H1 (cell line): Measurements from ENCODE around the gene KRTAP4-9. TPM values are rescaled to one million over a fixed set of nuclear protein-coding genes. Genes with fewer than 3 reads are reported as not detected.
"Not testable (repeated sequence)": the region's sequence is repeated elsewhere in the genome, so short reads cannot be mapped to it uniquely, and the experiment has no call there.

Source experiments
- CTCF ChIA-PET: fragments of 300-600 bp; sonication (Branson Sonifier 250); formaldehyde crosslinking; loops from one replicate; lab custom pipeline; 2021; ENCODE audit not compliant: partially characterized antibody; lab: Charles Lee
- POLR2A ChIA-PET: fragments of 300-600 bp; sonication (Branson Sonifier 250); formaldehyde crosslinking; loops from one replicate; lab custom pipeline; 2021; ENCODE audit warnings: inconsistent platforms; ENCODE audit not compliant: partially characterized antibody; lab: Charles Lee
- DNase-seq, 2 experiments: peaks; one replicate each; pipeline versions ENCODE4 v3.0.0 to v3.0.0-alpha.2; 2010 to 2022; ENCODE audit warnings: low spot score in 2 of 2, low read depth in 1 of 2, mixed read lengths in 1 of 2
- FAIRE-seq: peaks from 2 replicates; lab custom pipeline; 2011; peaks lifted over from hg19 to GRCh38; lab: Jason Lieb, UNC
- H2AFZ ChIP-seq: 2 replicates; pipeline ENCODE4 v1.8.1; 2012; ENCODE audit warnings: low read length, inconsistent platforms
- H2AK5ac ChIP-seq: 2 replicates; pipeline ENCODE4 v1.6.1; 2013; ENCODE audit warnings: low read depth, low read length
- H2BK120ac ChIP-seq: replicated peaks from 2 replicates; pipeline ENCODE3; 2013; ENCODE audit warnings: low read depth, low read length, inconsistent platforms
- H2BK12ac ChIP-seq: 2 replicates; pipeline ENCODE4 v1.6.1; 2013; ENCODE audit warnings: low read depth, low read length
- H2BK15ac ChIP-seq: 2 replicates; pipeline ENCODE4 v1.6.1; 2013; ENCODE audit warnings: low read length
- H2BK20ac ChIP-seq: 2 replicates; pipeline ENCODE4 v1.6.1; 2013; ENCODE audit warnings: low read length
- H2BK5ac ChIP-seq: 2 replicates; pipeline ENCODE4 v1.6.1; 2013; ENCODE audit warnings: low read depth, low read length
- H3K14ac ChIP-seq: 2 replicates; pipeline ENCODE4 v1.6.1; 2013; ENCODE audit warnings: inconsistent platforms; ENCODE audit not compliant: insufficient read length
- H3K18ac ChIP-seq: 2 replicates; pipeline ENCODE4 v1.6.1; 2013; ENCODE audit warnings: low read length; ENCODE audit errors: extremely low read depth
- H3K23ac ChIP-seq: 2 replicates; pipeline ENCODE4 v1.6.1; 2013; ENCODE audit warnings: inconsistent platforms; ENCODE audit not compliant: insufficient read length
- H3K23me2 ChIP-seq: 2 replicates; pipeline ENCODE4 v1.6.1; 2013; ENCODE audit warnings: low read depth, low read length
- H3K27ac ChIP-seq: 2 replicates; pipeline ENCODE4 v1.6.1; 2011; ENCODE audit warnings: low read depth, low read length, inconsistent platforms
- H3K27me3 ChIP-seq, 4 experiments: replicated peaks in 1 of 4; 1 replicate in 1 of 4; 2 replicates in 3 of 4; pipeline versions ENCODE4 v1.6.1 to v1.8.1; 2011 to 2013; ENCODE audit warnings: low read length in 3 of 4, mild to moderate bottlenecking in 3 of 4, inconsistent platforms in 2 of 4, mixed read lengths in 2 of 4, moderate library complexity in 1 of 4; ENCODE audit not compliant: control insufficient read depth in 3 of 4, insufficient read depth in 3 of 4; ENCODE audit errors: extremely low read depth in 1 of 4
- H3K36me3 ChIP-seq, 4 experiments: 2 replicates each; pipeline versions ENCODE4 v1.6.1 to v1.8.1; 2011 to 2013; ENCODE audit warnings: mild to moderate bottlenecking in 4 of 4, low read length in 3 of 4, moderate library complexity in 2 of 4, control low read depth in 1 of 4, inconsistent platforms in 1 of 4; ENCODE audit not compliant: insufficient read depth in 4 of 4, control insufficient read depth in 2 of 4
- H3K4ac ChIP-seq: replicated peaks from 2 replicates; pipeline ENCODE3; 2013; ENCODE audit warnings: low read length, low read depth, mixed read lengths, inconsistent platforms; ENCODE audit not compliant: insufficient read length
- H3K4me1 ChIP-seq, 4 experiments: replicated peaks in 1 of 4; 1 replicate in 1 of 4; 2 replicates in 3 of 4; pipeline versions ENCODE4 v1.6.1 to v1.8.1; 2011 to 2013; ENCODE audit warnings: low read length in 3 of 4, inconsistent platforms in 2 of 4, mixed read lengths in 1 of 4; ENCODE audit not compliant: insufficient read depth in 4 of 4, control insufficient read depth in 3 of 4
- H3K4me2 ChIP-seq, 2 experiments: 2 replicates each; pipeline versions ENCODE4 v1.6.1 to v1.8.1; 2011 to 2013; ENCODE audit warnings: low read depth in 2 of 2, low read length in 2 of 2, control low read depth in 1 of 2, inconsistent platforms in 1 of 2, mild to moderate bottlenecking in 1 of 2; ENCODE audit not compliant: insufficient read depth in 1 of 2
- H3K4me3 ChIP-seq, 4 experiments: fragments of 200-600, 300-600 bp in 1 of 4; sonication (generic), shearing (Covaris generic), sonication (Bioruptor Twin) in 1 of 4; 2 replicates each; pipeline versions ENCODE4 v1.5.1 to v1.8.1; 2011 to 2016; ENCODE audit warnings: low read length in 4 of 4, low read depth in 3 of 4, control low read depth in 2 of 4, inconsistent platforms in 2 of 4, mild to moderate bottlenecking in 2 of 4, mixed read lengths in 1 of 4, moderate library complexity in 1 of 4; ENCODE audit not compliant: insufficient read depth in 2 of 4; ENCODE audit errors: extremely low read depth in 1 of 4
- H3K56ac ChIP-seq: replicated peaks from 2 replicates; pipeline ENCODE3; 2013; ENCODE audit warnings: low read depth, mild to moderate bottlenecking, mixed read lengths, low read length, inconsistent platforms; ENCODE audit not compliant: insufficient read length
- H3K79me1 ChIP-seq: 2 replicates; pipeline ENCODE4 v1.6.1; 2013; ENCODE audit warnings: low read depth, low read length, control low read depth
- H3K79me2 ChIP-seq, 2 experiments: 2 replicates each; pipeline versions ENCODE4 v1.6.1 to v1.8.1; 2012 to 2013; ENCODE audit warnings: low read length in 2 of 2, mild to moderate bottlenecking in 2 of 2, inconsistent platforms in 1 of 2; ENCODE audit not compliant: insufficient read depth in 2 of 2, control insufficient read depth in 1 of 2
- H3K9ac ChIP-seq, 4 experiments: replicated peaks in 1 of 4; 1 replicate in 1 of 4; 2 replicates in 3 of 4; pipeline versions ENCODE4 v1.6.1 to v1.8.1; 2011 to 2013; ENCODE audit warnings: low read depth in 3 of 4, low read length in 3 of 4, control low read depth in 2 of 4, mild to moderate bottlenecking in 2 of 4, moderate library complexity in 2 of 4, inconsistent platforms in 1 of 4; ENCODE audit errors: extremely low read depth in 1 of 4
- H3K9me3 ChIP-seq, 2 experiments: 2 replicates each; pipeline versions ENCODE4 v1.6.1 to v1.8.1; 2012 to 2013; ENCODE audit warnings: mild to moderate bottlenecking in 2 of 2, moderate library complexity in 2 of 2, control low read depth in 1 of 2, inconsistent platforms in 1 of 2, low read depth in 1 of 2, low read length in 1 of 2, mixed read lengths in 1 of 2; ENCODE audit not compliant: insufficient read depth in 2 of 2
- H4K20me1 ChIP-seq, 2 experiments: replicated peaks in 1 of 2; 2 replicates each; pipeline versions ENCODE3 to v1.8.1; 2011 to 2013; ENCODE audit warnings: inconsistent platforms in 2 of 2, low read length in 2 of 2, mild to moderate bottlenecking in 1 of 2; ENCODE audit not compliant: insufficient read depth in 2 of 2, control insufficient read depth in 1 of 2
- H4K5ac ChIP-seq: 2 replicates; pipeline ENCODE4 v1.6.1; 2013; ENCODE audit warnings: low read length, low read depth, mixed read lengths, inconsistent platforms; ENCODE audit not compliant: insufficient read length
- H4K8ac ChIP-seq: 2 replicates; pipeline ENCODE4 v1.8.0; 2013; ENCODE audit warnings: mild to moderate bottlenecking, moderate library complexity, low read length, inconsistent platforms; ENCODE audit not compliant: insufficient read depth; ENCODE audit errors: extremely low read depth
- H4K91ac ChIP-seq: replicated peaks from 2 replicates; pipeline ENCODE3; 2013; ENCODE audit warnings: low read length, mixed read lengths, inconsistent platforms; ENCODE audit not compliant: insufficient read length
- WGBS, 2 experiments: shearing (Covaris generic) in 1 of 2; methylation state at CpG; one replicate each; pipeline versions ENCODE4 v1.1.6 to v1.1.7; 2013 to 2015; ENCODE audit warnings: low lambda C conversion rate in 2 of 2, mixed read lengths in 2 of 2, inconsistent platforms in 1 of 2, low coverage in 1 of 2, missing lambda C conversion rate in 1 of 2; ENCODE audit not compliant: insufficient replicate concordance in 2 of 2, insufficient coverage in 1 of 2, insufficient read length in 1 of 2; ENCODE audit errors: extremely low coverage in 1 of 2, missing lambda C conversion rate in 1 of 2; 5-methylcytosine and 5-hydroxymethylcytosine counted together
- polyA plus RNA-seq, 7 experiments: library from polyadenylated mRNA; depleted of rRNA in 3 of 7; stranded (reverse) in 5 of 7; unstranded in 2 of 7; fragments of >200 nt in 5 of 7; fragments of 200-250 nt in 2 of 7; gene quantifications; 1 replicate in 5 of 7; 2 replicates in 1 of 7; 4 replicates in 1 of 7; pipeline versions ENCODE4 v1.2.1 to v1.2.3, GENCODE V29; 2011 to 2013; ENCODE audit warnings: missing spikeins in 2 of 7, mixed read lengths in 2 of 7
- total RNA-seq: library from RNA; stranded (reverse); fragmentation: NEBNext Ultra II Directional; extraction: Animal tissue kit (Norgen Biotek cat#: 25700); gene quantifications from 2 replicates; pipeline ENCODE4 v1.2.1, GENCODE V29; 2021

The KRTAP4-9 gene
- total and polyA plus RNA-seq, 2 of the 8 experiments (the other 6 are each of a cell fraction or from before 2014, with no cell fraction given): not detected

DNA sequence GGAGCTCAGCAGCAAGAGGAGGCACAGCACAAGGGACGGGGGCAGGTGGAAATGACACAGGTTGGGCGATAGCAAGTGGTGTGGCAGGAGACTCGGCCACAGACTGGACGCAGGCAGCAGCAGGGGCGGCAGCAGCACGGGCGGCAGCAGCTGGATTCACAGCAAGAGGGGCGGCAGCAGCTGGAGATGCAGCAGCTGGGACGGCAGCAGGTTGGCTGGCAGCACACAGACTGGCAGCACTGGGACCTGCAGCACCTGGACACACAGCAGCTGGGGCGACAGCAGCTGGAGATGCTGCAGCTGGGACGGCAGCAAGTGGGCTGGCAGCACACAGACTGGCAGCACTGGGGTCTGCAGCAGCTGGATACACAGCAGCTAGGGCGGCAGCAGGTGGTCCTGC is 34.7 kb downstream of the KRTAP4-9 start:
- H3K79me1 ChIP-seq, H2AFZ ChIP-seq, H2BK12ac ChIP-seq, H3K9ac ChIP-seq, H3K23ac ChIP-seq, CTCF ChIA-PET, H2BK5ac ChIP-seq, H3K4me3 ChIP-seq, H3K4me2 ChIP-seq, H3K27ac ChIP-seq, H3K27me3 ChIP-seq, H2AK5ac ChIP-seq, H4K91ac ChIP-seq, H3K23me2 ChIP-seq, H3K79me2 ChIP-seq, H2BK20ac ChIP-seq, H3K4me1 ChIP-seq, H3K56ac ChIP-seq, H3K18ac ChIP-seq, H4K5ac ChIP-seq, H4K20me1 ChIP-seq, H2BK120ac ChIP-seq, H3K4ac ChIP-seq, DNase-seq, H3K14ac ChIP-seq, H2BK15ac ChIP-seq, POLR2A ChIA-PET, H3K36me3 ChIP-seq, FAIRE-seq, H4K8ac ChIP-seq: not testable (repeated sequence)
- WGBS, 2 experiments: 89% methylated on average over 12 of the region's 12 CpGs; no CpG with 5 or more reads in 1 of the 2 experiments
- H3K9me3 ChIP-seq: peaks cover 12% of the 10 kb centered on the region in 2 experiments; a peak in 3 of 4 replicates
